HG03571 (cell line): ENCODE measurements around the gene KCNAB1.
A peak's percentile ranks its signal among the peaks of the same experiment; 100 is the strongest.
"Not testable (repeated sequence)": the region's sequence is repeated elsewhere in the genome, so short reads cannot be mapped to it uniquely, and the experiment has no call there.

ENCODE experiments used
- ATAC-seq: cut with Tn5 transposase; IDR thresholded peaks from one replicate; pipeline ENCODE4 v1.9.1; 2021; ENCODE audit not compliant: unreplicated experiment

KCNAB1 gene

DNA sequence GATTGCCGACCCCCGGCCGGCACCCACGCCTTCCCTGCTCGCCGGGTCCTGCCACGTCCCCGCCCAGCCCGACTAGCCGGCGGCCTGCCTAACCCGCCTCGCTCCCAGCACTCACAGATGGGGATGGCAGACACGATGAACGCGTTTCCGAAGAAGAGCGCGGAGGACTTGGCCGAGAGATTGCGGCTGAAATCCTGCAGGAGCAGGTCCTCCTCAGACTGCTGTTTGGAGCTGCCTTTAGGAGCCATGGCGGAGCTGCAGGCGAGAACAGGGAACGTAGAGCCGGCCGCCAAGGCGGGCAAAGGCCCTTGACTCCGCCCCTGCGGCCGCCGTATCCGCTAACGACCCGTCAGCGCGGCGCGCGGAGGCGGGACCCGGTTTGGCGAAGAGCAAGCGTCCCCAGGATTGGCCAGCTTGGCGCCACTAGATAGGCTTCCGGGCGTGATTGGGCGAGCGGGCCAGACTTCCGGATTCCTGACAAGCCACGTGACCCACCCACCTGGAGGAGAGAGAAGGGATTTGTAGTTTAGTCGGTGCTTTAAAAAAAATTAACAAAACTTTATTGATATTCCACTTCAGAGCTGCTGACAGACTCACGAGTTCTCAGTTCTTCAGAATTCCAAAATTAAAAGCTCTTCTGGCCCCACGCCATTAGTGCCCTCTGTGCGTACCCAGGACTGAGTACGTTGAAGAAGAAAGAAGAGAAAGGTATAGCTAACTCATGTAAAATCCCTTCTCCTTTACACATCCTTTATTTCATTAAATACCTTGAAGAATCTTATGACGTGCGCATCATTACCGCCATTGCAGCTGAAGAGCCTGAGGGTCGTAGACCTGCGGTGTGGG is 434.7 kb downstream of the KCNAB1 start, which contains the start of gene SSR3:
SSR3 (minus strand) TSS at position 276 of the 846 bp plus-strand sequence; CDS start at position 248, 28 bp downstream.
- ATAC-seq = peak; percentile 99

DNA sequence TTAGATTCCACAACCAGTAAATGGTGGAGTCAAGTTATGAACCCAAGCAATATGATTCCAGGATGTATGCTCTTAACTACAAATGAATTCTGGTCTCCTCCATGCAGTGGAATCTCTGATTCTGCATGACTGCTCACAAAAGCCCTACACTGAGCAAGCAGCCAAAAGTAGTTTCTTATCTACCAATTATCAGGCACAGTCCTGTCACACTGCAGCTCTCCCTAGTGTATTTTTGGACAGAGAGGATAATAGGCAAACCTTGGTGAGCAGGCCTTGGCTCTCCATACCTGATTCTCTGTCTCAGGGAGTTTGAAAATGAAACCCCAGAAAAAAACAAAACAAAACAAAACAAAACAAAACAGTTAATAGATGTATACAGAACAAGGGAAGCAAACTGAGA is 438.0 kb downstream of the KCNAB1 start:
- no peak for ATAC-seq

- no peak for ATAC-seq
Observed at GRCh38 chr3:156559321-156559720, 438.9 kb downstream of the KCNAB1 start.

- ATAC-seq = no peak
Observed at GRCh38 chr3:156561533-156561932, 441.2 kb downstream of the KCNAB1 start.

DNA sequence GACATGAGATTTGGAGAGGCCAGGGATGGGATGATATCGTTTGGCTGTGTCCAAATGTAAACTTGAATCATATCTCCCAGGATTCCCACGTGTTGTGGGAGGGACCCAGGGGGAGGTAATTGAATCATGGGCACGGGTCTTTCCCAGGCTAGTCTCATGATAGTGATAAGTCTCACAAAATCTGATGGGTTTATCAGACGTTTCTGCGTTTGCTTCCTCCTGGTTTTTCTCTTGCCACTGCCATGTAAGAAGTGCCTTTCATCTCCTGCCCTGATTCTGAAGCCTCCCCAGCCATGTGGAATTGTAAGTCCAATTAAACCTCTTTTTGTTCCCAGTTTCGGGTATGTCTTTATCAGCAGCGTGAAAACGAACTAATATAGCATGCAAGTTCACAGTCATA is 442.1 kb downstream of the KCNAB1 start:
- ATAC-seq = not testable (repeated sequence)

DNA sequence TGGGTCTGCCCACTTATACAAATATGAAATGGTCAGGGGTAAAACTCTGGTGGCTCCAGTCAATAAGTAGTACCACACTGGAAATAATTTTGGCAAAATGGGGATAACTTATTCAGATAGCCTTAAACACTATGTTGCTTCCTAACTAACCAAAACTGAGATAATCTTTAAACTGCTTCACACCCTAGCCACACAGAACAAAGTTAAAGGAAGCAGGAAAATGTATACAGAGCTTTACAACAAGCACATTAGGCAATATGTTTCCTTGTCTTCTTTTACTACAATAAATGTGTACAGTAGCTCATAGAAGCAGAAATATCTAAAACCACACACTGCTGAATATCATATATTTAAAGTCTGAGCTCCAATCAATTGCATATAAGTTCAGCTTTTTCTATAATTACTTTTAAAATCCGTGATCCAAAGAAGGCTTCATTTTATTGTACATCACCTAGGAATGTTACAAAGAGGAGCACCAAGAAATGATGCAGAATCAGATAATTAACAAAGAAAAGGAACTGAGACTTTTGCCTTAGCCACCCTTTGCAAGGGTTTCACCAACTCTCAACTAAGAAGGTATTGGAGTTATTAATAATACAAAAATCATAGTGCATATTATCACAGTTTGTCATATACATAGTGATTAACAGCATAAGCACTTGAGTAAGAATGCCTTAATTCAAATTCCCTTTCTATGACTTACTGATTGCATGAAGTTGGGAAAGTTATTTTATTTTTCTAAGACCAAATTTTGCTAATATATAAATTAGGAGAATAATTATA is 443.7 kb downstream of the KCNAB1 start:
- no peak for ATAC-seq

DNA sequence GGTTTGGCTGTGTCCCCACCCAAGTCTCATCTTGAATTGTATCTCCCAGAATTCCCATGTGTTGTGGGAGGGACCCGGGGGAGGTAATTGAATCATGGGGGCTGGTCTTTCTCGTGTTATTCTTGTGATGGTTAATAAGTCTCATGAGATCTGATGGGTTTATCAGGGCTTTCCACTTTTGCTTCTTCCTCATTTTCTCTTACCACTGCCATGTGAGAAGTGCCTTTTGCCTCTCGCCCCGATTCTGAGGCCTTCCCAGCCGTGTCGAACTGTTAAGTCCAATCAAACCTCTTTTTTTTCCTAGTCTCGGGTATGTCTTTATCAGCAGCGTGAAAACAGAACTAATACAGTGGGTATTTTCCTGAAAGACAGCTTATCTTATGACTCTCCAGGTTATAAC is 448.6 kb downstream of the KCNAB1 start:
- ATAC-seq = not testable (repeated sequence)

DNA sequence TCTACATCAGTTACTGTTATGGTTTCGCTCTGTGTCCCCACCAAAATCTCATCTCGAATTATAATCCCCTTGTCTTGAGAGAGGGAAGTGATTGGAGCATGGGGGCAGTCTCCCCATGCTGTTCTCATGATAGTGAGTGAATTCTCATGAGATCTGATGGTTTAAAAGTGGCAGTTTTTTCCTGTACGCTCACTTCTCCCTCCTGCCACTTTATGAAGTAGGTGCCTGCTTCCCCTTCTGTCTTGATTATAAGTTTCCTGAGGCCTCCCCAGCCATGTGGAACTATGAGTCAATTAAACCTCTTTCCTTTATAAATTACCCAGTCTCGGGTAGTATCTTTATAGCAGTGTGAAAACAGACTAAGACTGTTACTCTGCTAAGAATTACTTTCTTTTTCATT is 449.5 kb downstream of the KCNAB1 start:
- not testable (repeated sequence) for ATAC-seq

- ATAC-seq = no peak
Observed at GRCh38 chr3:156575641-156576040, 455.3 kb downstream of the KCNAB1 start.

DNA sequence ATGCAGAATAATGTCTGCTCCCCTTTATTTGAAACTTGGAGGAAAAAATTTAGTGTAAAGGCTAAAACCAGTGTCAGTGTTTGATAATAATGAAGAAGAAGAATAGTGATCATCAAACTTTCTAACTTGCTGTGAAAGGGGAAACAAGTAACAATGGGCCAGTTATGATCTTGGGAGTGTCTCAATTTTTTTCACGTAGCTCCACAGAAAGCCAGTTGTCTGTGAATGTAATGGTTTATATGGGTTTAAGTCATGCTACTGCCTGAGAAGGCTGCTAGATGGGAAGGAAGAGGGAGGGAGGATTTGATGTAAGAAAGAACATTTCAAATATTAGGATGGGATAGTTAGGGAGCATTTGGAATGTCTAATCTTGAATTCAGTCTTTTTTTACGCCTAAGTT is 455.7 kb downstream of the KCNAB1 start:
- ATAC-seq = no peak

GRCh38 chr3:156576651-156577348 is 456.4 kb downstream of the KCNAB1 start:
- ATAC-seq = no peak

- no peak for ATAC-seq
Observed at GRCh38 chr3:156577736-156578135, 457.4 kb downstream of the KCNAB1 start.

GRCh38 chr3:156579427-156579851 is 459.1 kb downstream of the KCNAB1 start:
- no peak for ATAC-seq

DNA sequence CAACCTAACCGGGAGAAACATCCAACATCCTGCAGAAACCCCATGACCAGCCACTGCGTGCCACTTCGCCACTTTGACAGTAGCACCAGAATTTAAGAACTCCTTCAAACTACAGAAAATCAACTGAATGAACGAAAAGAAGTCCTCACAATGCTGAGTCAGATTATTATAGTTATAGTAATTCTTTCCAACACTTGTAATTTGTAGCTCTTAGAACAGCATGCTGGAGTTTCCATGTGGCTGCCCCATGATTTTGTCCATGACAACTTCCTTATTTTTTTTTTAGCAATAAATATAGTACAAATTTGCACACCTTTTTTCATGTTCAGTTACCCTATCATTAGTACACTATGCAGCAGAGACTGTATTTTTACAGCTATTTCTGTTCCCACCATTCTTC is 460.7 kb downstream of the KCNAB1 start:
- ATAC-seq = no peak

DNA sequence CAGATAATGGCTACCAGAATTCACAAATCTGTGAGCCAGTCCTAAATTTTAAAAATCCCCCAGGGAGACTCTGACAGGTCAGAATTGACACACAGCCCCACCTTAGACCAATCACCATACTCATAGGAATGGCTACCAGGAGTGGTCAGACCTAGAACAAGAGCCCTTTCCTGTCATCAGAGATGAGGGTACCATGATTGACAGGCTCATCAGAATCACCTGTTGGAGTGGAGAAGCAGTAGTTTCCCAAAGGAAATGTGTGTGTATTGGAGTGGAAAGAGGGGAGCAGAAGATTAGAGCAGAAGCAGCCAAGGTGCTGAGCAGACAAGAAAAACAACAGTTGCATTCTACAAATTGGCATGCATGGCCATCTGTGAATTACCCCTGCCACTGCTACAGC is 461.6 kb downstream of the KCNAB1 start:
- no peak for ATAC-seq

- ATAC-seq = peak; percentile 87
Observed at GRCh38 chr3:156582532-156583183, 462.3 kb downstream of the KCNAB1 start.

DNA sequence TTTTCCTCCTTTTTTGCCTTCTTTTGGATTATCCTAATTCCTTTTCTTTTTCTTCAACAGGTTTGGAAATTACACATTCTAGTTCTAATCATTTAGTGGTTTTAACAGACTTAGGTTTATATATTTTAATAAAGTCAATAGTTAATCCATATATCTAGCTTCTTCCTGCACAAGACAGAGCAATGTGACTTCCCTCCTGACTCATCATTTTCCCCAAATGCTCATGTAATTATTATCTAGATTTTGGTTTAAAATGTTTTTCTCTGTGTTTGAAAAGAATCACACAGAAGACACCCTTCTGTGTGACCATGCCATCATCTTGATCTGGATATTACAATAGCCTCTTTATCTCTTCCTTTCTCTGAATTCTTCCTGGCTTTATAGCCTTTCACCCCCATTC is 463.1 kb downstream of the KCNAB1 start:
- no peak for ATAC-seq

- ATAC-seq = no peak
Observed at GRCh38 chr3:156586905-156587759, 466.8 kb downstream of the KCNAB1 start.

DNA sequence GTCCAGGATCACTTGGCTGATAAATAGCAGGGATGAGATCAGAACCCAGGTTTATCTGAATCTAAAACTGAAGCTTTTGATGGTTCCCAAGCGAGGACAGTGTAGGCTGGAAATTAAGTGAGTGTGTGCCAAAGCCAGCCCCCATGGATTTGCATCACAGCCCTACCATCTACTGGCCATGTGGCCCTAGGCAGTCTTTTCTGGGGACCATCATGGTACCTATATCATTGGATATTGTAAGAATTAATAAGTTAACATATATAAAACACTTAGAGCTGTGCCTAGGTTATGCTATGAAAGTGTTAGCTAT is 467.3 kb downstream of the KCNAB1 start:
- no peak for ATAC-seq
